ENCODE measurements around the gene PGGT1B. TPM values are rescaled to one million over a fixed set of nuclear protein-coding genes. Genes with fewer than 3 reads are reported as not detected.
A peak's percentile ranks its signal among the peaks of the same experiment; 100 is the strongest.
"Not testable (repeated sequence)": the region's sequence is repeated elsewhere in the genome, so short reads cannot be mapped to it uniquely, and the experiment has no call there.

PGGT1B gene
- polyA plus RNA-seq, 1 of the 3 experiments (the other 2 are of a cell fraction), result 0.69 TPM

GRCh38 chr5:115260248-115260647 is 2.4 kb downstream of the PGGT1B start:
- H3K36me3 ChIP-seq (replicated peaks in 1 of 2; ENCODE audit: control insufficient read depth in 1 of 2, insufficient read depth in 2 of 2, low read length in 1 of 2), result peaks cover 9 to 13% of the 10 kb centered on the region in 2 experiments
- POLR2A ChIA-PET, result no interaction called here
- no peaks in the 10 kb centered on the region for H3K27me3 ChIP-seq (ENCODE audit: insufficient read depth)
- DNase-seq, result no peak
- peaks cover 5 to 17% of the 10 kb centered on the region in 2 experiments; a peak in 3 of 4 replicates for H3K4me1 ChIP-seq (ENCODE audit: control insufficient read depth in 1 of 2, insufficient read depth in 2 of 2, low read depth in 1 of 2, low read length in 1 of 2)
- no peak overlapping the region for H3K9ac ChIP-seq
- no peaks in the 10 kb centered on the region for H3K9me3 ChIP-seq
- TF ChIP-seq SMC3 (IDR thresholded peaks at IDR 0.05; ENCODE audit: low read depth, low read length) (no peak), ZBTB33 (IDR thresholded peaks at IDR 0.05; ENCODE audit: borderline replicate concordance, low read depth) (no peak), GABPA (IDR thresholded peaks at IDR 0.05; ENCODE audit: low read depth) (no peak), POLR2AphosphoS5 (IDR thresholded peaks at IDR 0.05; ENCODE audit: low read depth, low read length) (no peak), TEAD4 (IDR thresholded peaks at IDR 0.05; ENCODE audit: borderline replicate concordance, insufficient read depth) (no peak), JUND (IDR thresholded peaks at IDR 0.05) (no peak), FOSL2 (IDR thresholded peaks at IDR 0.05; ENCODE audit: borderline replicate concordance, low read depth) (no peak), TCF12 (IDR thresholded peaks at IDR 0.05) (no peak)
- H2AFZ ChIP-seq (ENCODE audit: low read depth), result no peak overlapping the region
- peaks cover 36% of the 10 kb centered on the region for H4K20me1 ChIP-seq (ENCODE audit: insufficient read depth)
- CTCF ChIA-PET, result no interaction called here
- no peak overlapping the region for H3K4me3 ChIP-seq (ENCODE audit: low read depth in 2 of 2, low read length in 1 of 2)
- H3K4me2 ChIP-seq, result 0 out of 2 replicates have a peak overlapping the region, but pooled peaks have one; percentile 95
- H3F3A ChIP-seq (replicated peaks; ENCODE audit: insufficient read depth), result peaks cover 12% of the 10 kb centered on the region
- H3K9me2 ChIP-seq, result no peaks in the 10 kb centered on the region
- peaks cover 73% of the 10 kb centered on the region for H3K79me2 ChIP-seq (ENCODE audit: insufficient read depth)
- 93% methylated on average over 2 of the region's 2 CpGs for WGBS (ENCODE audit: low lambda C conversion rate)
- H3K27ac ChIP-seq (ENCODE audit: low read depth in 2 of 2, low read length in 1 of 2), result no peak overlapping the region

DNA sequence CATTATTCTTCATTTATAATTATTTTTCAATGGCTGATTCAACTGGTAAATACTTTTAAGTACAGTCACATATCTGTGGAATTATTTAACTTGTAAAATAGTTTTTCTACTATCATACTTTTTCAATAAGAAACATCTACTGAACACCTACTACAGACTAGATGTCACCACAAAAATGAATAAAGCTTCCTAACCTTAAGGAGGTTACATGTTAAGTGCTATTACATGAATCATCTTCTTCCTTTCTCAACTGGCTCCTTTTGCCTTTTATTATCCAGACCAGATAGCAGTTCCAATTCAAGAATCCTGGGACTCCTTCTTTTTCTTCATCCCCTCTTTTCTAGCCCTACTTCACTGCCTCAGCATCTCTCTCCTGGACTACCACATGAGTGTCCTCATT is 4.7 kb downstream of the PGGT1B start:
- CTCF ChIA-PET, result interaction anchor here (1.2 kb wide), 1 partner anchor 160 kb away, joined by 6 read pairs; no protein-coding TSS in a partner anchor

DNA sequence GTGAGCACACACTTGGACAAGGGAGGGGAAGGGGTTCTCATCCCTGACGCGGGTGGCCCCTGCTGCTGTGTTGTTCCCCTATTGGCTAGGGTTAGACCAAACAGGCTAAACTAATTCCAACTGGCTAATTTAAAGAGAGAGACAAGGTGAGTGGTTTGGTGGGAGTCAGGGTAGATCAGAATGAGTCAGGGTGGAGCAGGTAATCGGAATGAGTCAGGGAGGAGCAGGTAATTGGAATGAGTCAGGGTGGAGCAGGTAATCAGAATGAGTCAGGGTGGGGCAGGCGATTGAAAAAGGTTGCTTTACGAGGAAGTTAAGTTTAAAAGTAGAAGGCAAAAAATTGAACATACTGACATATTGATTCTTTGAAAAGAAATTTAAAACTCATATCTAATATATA is 13.3 kb downstream of the PGGT1B start:
- H4K20me1 ChIP-seq (ENCODE audit: insufficient read depth), result peaks cover 18% of the 10 kb centered on the region
- H3K79me2 ChIP-seq (ENCODE audit: insufficient read depth), result peaks cover 68% of the 10 kb centered on the region
- H3K4me1 ChIP-seq (ENCODE audit: control insufficient read depth in 1 of 2, insufficient read depth in 2 of 2, low read depth in 1 of 2, low read length in 1 of 2); H3K27me3 ChIP-seq (ENCODE audit: insufficient read depth); H3K9me2 ChIP-seq; H3K27ac ChIP-seq (ENCODE audit: low read depth in 2 of 2, low read length in 1 of 2); H2AFZ ChIP-seq (ENCODE audit: low read depth); H3K9me3 ChIP-seq; POLR2A ChIA-PET; H3K9ac ChIP-seq; DNase-seq; H3K4me2 ChIP-seq; H3K4me3 ChIP-seq (ENCODE audit: low read depth in 2 of 2, low read length in 1 of 2): not testable (repeated sequence)
- H3K36me3 ChIP-seq (replicated peaks in 1 of 2; ENCODE audit: control insufficient read depth in 1 of 2, insufficient read depth in 2 of 2, low read length in 1 of 2), result peaks cover 4 to 14% of the 10 kb centered on the region in 2 experiments
- WGBS (ENCODE audit: low lambda C conversion rate), result 95% methylated on average over 5 of the region's 5 CpGs
- CTCF ChIA-PET, result interaction anchor here (2.9 kb wide), 1 partner anchor 151 kb away, joined by 30 read pairs; no protein-coding TSS in a partner anchor
- H3F3A ChIP-seq (replicated peaks; ENCODE audit: insufficient read depth), result peaks cover 11% of the 10 kb centered on the region

More for the DNA sequence above, 4.7 kb downstream of the PGGT1B start:
- Histone ChIP-seq H3K4me3 (ENCODE audit: low read depth in 2 of 2, low read length in 1 of 2) (no peak overlapping the region), H3K27me3 (ENCODE audit: insufficient read depth) (no peaks in the 10 kb centered on the region), H3K27ac (ENCODE audit: low read depth in 2 of 2, low read length in 1 of 2) (no peak overlapping the region; a peak in 1 of 4 replicates), H3K9ac (no peak overlapping the region), H3K36me3 (replicated peaks in 1 of 2; ENCODE audit: control insufficient read depth in 1 of 2, insufficient read depth in 2 of 2, low read length in 1 of 2) (peaks cover 6% of the 10 kb centered on the region in 2 experiments), H3K9me3 (no peaks in the 10 kb centered on the region), H3K9me2 (no peaks in the 10 kb centered on the region), H2AFZ (ENCODE audit: low read depth) (no peak overlapping the region), H4K20me1 (ENCODE audit: insufficient read depth) (peaks cover 43% of the 10 kb centered on the region), H3K4me2 (no peak overlapping the region), H3K4me1 (ENCODE audit: control insufficient read depth in 1 of 2, insufficient read depth in 2 of 2, low read depth in 1 of 2, low read length in 1 of 2) (peaks cover 5 to 17% of the 10 kb centered on the region in 2 experiments; a peak in 3 of 4 replicates), H3K79me2 (ENCODE audit: insufficient read depth) (peaks cover 95% of the 10 kb centered on the region), H3F3A (replicated peaks; ENCODE audit: insufficient read depth) (peaks cover 12% of the 10 kb centered on the region)
- TF ChIP-seq FOSL2 (IDR thresholded peaks at IDR 0.05; ENCODE audit: borderline replicate concordance, low read depth) (peak; percentile 8; the same call in 1 of the 2 replicates), JUND (IDR thresholded peaks at IDR 0.05) (peak; percentile 3; the same call in 1 of the 2 replicates)
- TF ChIP-seq, protein P1, sequence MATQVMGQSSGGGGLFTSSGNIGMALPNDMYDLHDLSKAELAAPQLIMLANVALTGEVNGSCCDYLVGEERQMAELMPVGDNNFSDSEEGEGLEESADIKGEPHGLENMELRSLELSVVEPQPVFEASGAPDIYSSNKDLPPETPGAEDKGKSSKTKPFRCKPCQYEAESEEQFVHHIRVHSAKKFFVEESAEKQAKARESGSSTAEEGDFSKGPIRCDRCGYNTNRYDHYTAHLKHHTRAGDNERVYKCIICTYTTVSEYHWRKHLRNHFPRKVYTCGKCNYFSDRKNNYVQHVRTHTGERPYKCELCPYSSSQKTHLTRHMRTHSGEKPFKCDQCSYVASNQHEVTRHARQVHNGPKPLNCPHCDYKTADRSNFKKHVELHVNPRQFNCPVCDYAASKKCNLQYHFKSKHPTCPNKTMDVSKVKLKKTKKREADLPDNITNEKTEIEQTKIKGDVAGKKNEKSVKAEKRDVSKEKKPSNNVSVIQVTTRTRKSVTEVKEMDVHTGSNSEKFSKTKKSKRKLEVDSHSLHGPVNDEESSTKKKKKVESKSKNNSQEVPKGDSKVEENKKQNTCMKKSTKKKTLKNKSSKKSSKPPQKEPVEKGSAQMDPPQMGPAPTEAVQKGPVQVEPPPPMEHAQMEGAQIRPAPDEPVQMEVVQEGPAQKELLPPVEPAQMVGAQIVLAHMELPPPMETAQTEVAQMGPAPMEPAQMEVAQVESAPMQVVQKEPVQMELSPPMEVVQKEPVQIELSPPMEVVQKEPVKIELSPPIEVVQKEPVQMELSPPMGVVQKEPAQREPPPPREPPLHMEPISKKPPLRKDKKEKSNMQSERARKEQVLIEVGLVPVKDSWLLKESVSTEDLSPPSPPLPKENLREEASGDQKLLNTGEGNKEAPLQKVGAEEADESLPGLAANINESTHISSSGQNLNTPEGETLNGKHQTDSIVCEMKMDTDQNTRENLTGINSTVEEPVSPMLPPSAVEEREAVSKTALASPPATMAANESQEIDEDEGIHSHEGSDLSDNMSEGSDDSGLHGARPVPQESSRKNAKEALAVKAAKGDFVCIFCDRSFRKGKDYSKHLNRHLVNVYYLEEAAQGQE (IDR thresholded peaks at IDR 0.05; ENCODE audit: low read depth, low read length), result no peak
- DNase-seq, result no peak
- POLR2A ChIA-PET, result no interaction called here
